Testis (tissue), 3 donors: Measurements from ENCODE around the gene DST. TPM values are rescaled to one million over a fixed set of nuclear protein-coding genes. Genes with fewer than 3 reads are reported as not detected.

Experiments
- DNase-seq: peaks from one replicate; pipeline ENCODE4 v3.0.0-alpha.2; 2019
- H3K27ac ChIP-seq, 2 donors: fragments of 200-600 bp; sonication (generic); one replicate each; pipeline ENCODE4 v1.5.1; 2019
- H3K27me3 ChIP-seq: fragments of 200-600 bp; sonication (generic); one replicate; pipeline ENCODE4 v1.5.1; 2019
- H3K36me3 ChIP-seq: fragments of 200-600 bp; sonication (generic); one replicate; pipeline ENCODE4 v1.5.1; 2017; ENCODE audit warnings: low read depth; ENCODE audit errors: missing control alignments
- H3K4me1 ChIP-seq: fragments of 200-600 bp; sonication (generic); one replicate; pipeline ENCODE4 v1.5.1; 2019
- H3K4me3 ChIP-seq, 2 donors: fragments of 200-600 bp; sonication (generic); one replicate each; pipeline ENCODE4 v1.5.1; 2017 to 2019
- H3K9me3 ChIP-seq: fragments of 200-600 bp; sonication (generic); one replicate; pipeline ENCODE4 v1.5.1; 2017
- CTCF ChIP-seq, 3 experiments: fragments of 450-650 bp in 2 of 3; fragments of 200-600 bp in 1 of 3; sonication (generic) in 1 of 3; IDR thresholded peaks; one replicate each; pipeline ENCODE4 v1.5.1; 2016 to 2019; ENCODE audit warnings: antibody characterized with exemption in 3 of 3, mild to moderate bottlenecking in 2 of 3, moderate library complexity in 1 of 3
- POLR2A ChIP-seq: fragments of 450-650 bp; IDR thresholded peaks from one replicate; pipeline ENCODE4 v1.6.1; 2017; ENCODE audit warnings: antibody characterized with exemption, mild to moderate bottlenecking, moderate library complexity
- WGBS, 2 donors: methylation state at CpG; one replicate each; pipeline ENCODE4 v1.1.5; 2018; 5-methylcytosine and 5-hydroxymethylcytosine counted together
- intact Hi-C: fragments of 100-400 bp; cut with DNase I; formaldehyde crosslinking; loops from one replicate; pipeline ENCODE4 v1.15.1; 2023; ENCODE audit warnings: low total_unique reads
- polyA plus RNA-seq: library from polyadenylated mRNA; stranded (reverse); fragments of 350-450 nt; fragmentation: Illumina TruSeq; extraction: RNeasy Lipid Tissue Mini Kit (QIAGEN cat#74804); gene quantifications from one replicate; pipeline ENCODE4 v1.2.3, GENCODE V29; 2014; ENCODE audit warnings: low read depth, low replicate concordance; ENCODE audit not compliant: insufficient read depth
- total RNA-seq, 2 donors: library from RNA; depleted of rRNA; stranded (reverse); fragments of >200 nt; gene quantifications; one replicate each; pipeline ENCODE4 v1.2.3, GENCODE V29; 2016

The DST gene
- total and polyA plus RNA-seq, 3 donors from 2014 or later = 94.8 to 221 (median 175) TPM

GRCh38 chr6:56551409-56552120 lies 91.1 kb downstream of the DST start:
- Histone ChIP-seq H3K4me3 (no peak overlapping the region), H3K36me3 (no peaks in the 10 kb centered on the region), H3K27me3 (no peaks in the 10 kb centered on the region), H3K27ac (no peak overlapping the region), H3K4me1 (no peaks in the 10 kb centered on the region), H3K9me3 (no peaks in the 10 kb centered on the region)
- TF ChIP-seq CTCF (IDR thresholded peaks at IDR 0.05) (no peak), POLR2A (no peak)
- no peak for DNase-seq
- intact Hi-C loops = no loop called here
- 84 to 93% methylated on average over 3 of the region's 3 CpGs for WGBS, 2 donors

GRCh38 chr6:56550301-56550700 lies 92.4 kb downstream of the DST start:
- H3K4me3 ChIP-seq = no peak overlapping the region
- H3K9me3 ChIP-seq = no peaks in the 10 kb centered on the region
- 37 to 46% methylated on average over 1 of the region's 1 CpG for WGBS, 2 donors
- TF ChIP-seq POLR2A (no peak), CTCF (IDR thresholded peaks at IDR 0.05) (no peak)
- no peak for DNase-seq
- no peak overlapping the region for H3K27ac ChIP-seq
- no peaks in the 10 kb centered on the region for H3K27me3 ChIP-seq
- H3K4me1 ChIP-seq = no peaks in the 10 kb centered on the region
- intact Hi-C loops = no loop called here
- no peaks in the 10 kb centered on the region for H3K36me3 ChIP-seq

- no peak for DNase-seq
Observed at GRCh38 chr6:56549014-56549413, 93.7 kb downstream of the DST start.

GRCh38 chr6:56547687-56548086 lies 95.0 kb downstream of the DST start:
- Histone ChIP-seq H3K36me3 (no peaks in the 10 kb centered on the region), H3K9me3 (no peaks in the 10 kb centered on the region), H3K27me3 (no peaks in the 10 kb centered on the region), H3K27ac (no peak overlapping the region), H3K4me3 (no peak overlapping the region), H3K4me1 (no peaks in the 10 kb centered on the region)
- WGBS, 2 donors = 94 to 98% methylated on average over 1 of the region's 1 CpG
- intact Hi-C loops = loop anchor here (10.0 kb wide), 1 partner anchor 183 kb away; no protein-coding TSS in a partner anchor
- DNase-seq = no peak
- TF ChIP-seq POLR2A = no peak
- TF ChIP-seq CTCF (IDR thresholded peaks at IDR 0.05) = no peak

More at GRCh38 chr6:56549014-56549413, 93.7 kb downstream of the DST start:
- no peaks in the 10 kb centered on the region for H3K36me3 ChIP-seq
- H3K27me3 ChIP-seq = no peaks in the 10 kb centered on the region
- H3K4me1 ChIP-seq = no peaks in the 10 kb centered on the region
- no peak overlapping the region for H3K4me3 ChIP-seq
- TF ChIP-seq CTCF (IDR thresholded peaks at IDR 0.05) = peak; percentile 20 to 30 (median 25)
- no peak for TF ChIP-seq POLR2A
- intact Hi-C loops = loop anchor here (10.0 kb wide), 1 partner anchor 184 kb away; no protein-coding TSS in a partner anchor
- 44 to 46% methylated on average over 2 of the region's 2 CpGs for WGBS, 2 donors
- H3K9me3 ChIP-seq = no peaks in the 10 kb centered on the region
- no peak overlapping the region for H3K27ac ChIP-seq
